Transverse colon (tissue), 4 donors: ENCODE measurements around the gene PPP1R3A. TPM values are rescaled to one million over a fixed set of nuclear protein-coding genes. Genes with fewer than 3 reads are reported as not detected.

ENCODE experiments used
- DNase-seq: peaks from one replicate; pipeline ENCODE4 v3.0.0-alpha.2; 2019
- H3K27ac ChIP-seq, 4 donors: fragments of 200-600 bp; sonication (generic); 2 replicates each; pipeline ENCODE4 v1.5.1; 2016 to 2018; ENCODE audit warnings: inconsistent platforms in 4 of 4
- H3K27me3 ChIP-seq: fragments of 200-600 bp; sonication (generic); 2 replicates; pipeline ENCODE4 v1.5.1; 2017; ENCODE audit warnings: inconsistent platforms
- H3K36me3 ChIP-seq, 4 donors: fragments of 200-600 bp; sonication (generic); 2 replicates each; pipeline ENCODE4 v1.5.1; 2017 to 2019; ENCODE audit warnings: inconsistent platforms in 4 of 4
- H3K4me1 ChIP-seq, 4 donors: fragments of 200-600 bp; sonication (generic); 2 replicates each; pipeline ENCODE4 v1.5.1; 2017 to 2020; ENCODE audit warnings: inconsistent platforms in 4 of 4
- H3K4me3 ChIP-seq, 4 donors: fragments of 200-600 bp; sonication (generic); 1 replicate in 1 of 4; 2 replicates in 3 of 4; pipeline versions ENCODE4 v1.5.1 to v1.6.1; 2017 to 2019; ENCODE audit warnings: inconsistent platforms in 4 of 4
- H3K9me3 ChIP-seq, 2 donors: fragments of 200-600 bp; sonication (generic); 2 replicates each; pipeline ENCODE4 v1.5.1; 2017 to 2019; ENCODE audit warnings: inconsistent platforms in 2 of 2
- EP300 ChIP-seq: sonication (generic); formaldehyde crosslinking; IDR thresholded peaks from one replicate; pipeline ENCODE4 v1.6.1; 2017; ENCODE audit warnings: antibody characterized with exemption, low read depth
- POLR2A ChIP-seq: fragments of 450-650 bp; IDR thresholded peaks from one replicate; pipeline ENCODE4 v1.6.1; 2016; ENCODE audit warnings: antibody characterized with exemption, mild to moderate bottlenecking, moderate library complexity
- POLR2AphosphoS5 ChIP-seq, 3 donors: sonication (generic); formaldehyde crosslinking; IDR thresholded peaks; one replicate each; pipeline ENCODE4 v1.6.1; 2016; ENCODE audit warnings: antibody characterized with exemption in 3 of 3
- WGBS, 2 donors: methylation state at CpG; one replicate each; pipeline ENCODE4 v1.1.5; 2018; ENCODE audit warnings: low coverage in 1 of 2; 5-methylcytosine and 5-hydroxymethylcytosine counted together
- in situ Hi-C, 4 donors: fragments of 200-750 bp; cut with MboI; loops; one replicate each; pipeline versions ENCODE4 v1.15.0 to v1.15.1; 2017; ENCODE audit warnings: low sequenced_read_pairs in 3 of 4, low pct_ligation_motif_present in 1 of 4, low pct_unique_long_range_greater_than_20kb in 1 of 4
- intact Hi-C: fragments of 100-400 bp; cut with DNase I; formaldehyde crosslinking; loops from one replicate; pipeline ENCODE4 v1.15.1; 2023; ENCODE audit warnings: low total_unique reads
- total RNA-seq, 4 donors: library from RNA; depleted of rRNA; stranded (reverse); fragments of >200 nt; gene quantifications; one replicate each; pipeline ENCODE4 v1.1.0, GENCODE V29; 2016
- TF ChIP-seq, protein P1 (sequence below), 5 experiments: fragments of 200-600 bp in 3 of 5; fragments of 450-650 bp in 2 of 5; sonication (generic) in 3 of 5; IDR thresholded peaks; 1 replicate in 2 of 5; 2 replicates in 3 of 5; pipeline ENCODE4 v1.5.1; 2016 to 2017; ENCODE audit warnings: antibody characterized with exemption in 5 of 5, inconsistent platforms in 3 of 5, mild to moderate bottlenecking in 2 of 5, moderate library complexity in 1 of 5

The PPP1R3A gene
- total RNA-seq, 4 donors from 2014 or later = not detected

DNA sequence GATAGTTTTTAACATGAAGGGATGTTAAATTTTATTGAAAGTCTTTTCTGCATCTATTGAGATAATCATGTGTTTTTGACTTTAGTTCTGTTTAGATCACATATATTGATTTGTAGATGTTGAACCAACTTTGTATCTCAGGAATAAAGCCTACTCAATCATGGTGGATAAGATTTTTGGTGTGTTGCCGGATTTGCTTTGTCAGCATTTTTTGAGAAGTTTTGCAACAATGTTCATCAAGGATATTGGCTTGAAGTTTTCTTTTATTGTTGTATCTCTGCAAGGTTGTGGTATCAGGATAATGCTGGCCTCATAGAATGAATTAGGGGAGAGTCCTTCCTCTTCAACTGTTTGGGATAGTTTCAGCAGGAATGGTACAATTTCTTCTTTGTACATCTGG lies 9.3 kb upstream of the PPP1R3A start:
- H3K9me3 ChIP-seq = no peaks in the 10 kb centered on the region
- no peaks in the 10 kb centered on the region for H3K36me3 ChIP-seq
- TF ChIP-seq EP300 (no peak), POLR2AphosphoS5 (IDR thresholded peaks at IDR 0.05) (no peak), POLR2A (no peak)
- TF ChIP-seq, protein P1, sequence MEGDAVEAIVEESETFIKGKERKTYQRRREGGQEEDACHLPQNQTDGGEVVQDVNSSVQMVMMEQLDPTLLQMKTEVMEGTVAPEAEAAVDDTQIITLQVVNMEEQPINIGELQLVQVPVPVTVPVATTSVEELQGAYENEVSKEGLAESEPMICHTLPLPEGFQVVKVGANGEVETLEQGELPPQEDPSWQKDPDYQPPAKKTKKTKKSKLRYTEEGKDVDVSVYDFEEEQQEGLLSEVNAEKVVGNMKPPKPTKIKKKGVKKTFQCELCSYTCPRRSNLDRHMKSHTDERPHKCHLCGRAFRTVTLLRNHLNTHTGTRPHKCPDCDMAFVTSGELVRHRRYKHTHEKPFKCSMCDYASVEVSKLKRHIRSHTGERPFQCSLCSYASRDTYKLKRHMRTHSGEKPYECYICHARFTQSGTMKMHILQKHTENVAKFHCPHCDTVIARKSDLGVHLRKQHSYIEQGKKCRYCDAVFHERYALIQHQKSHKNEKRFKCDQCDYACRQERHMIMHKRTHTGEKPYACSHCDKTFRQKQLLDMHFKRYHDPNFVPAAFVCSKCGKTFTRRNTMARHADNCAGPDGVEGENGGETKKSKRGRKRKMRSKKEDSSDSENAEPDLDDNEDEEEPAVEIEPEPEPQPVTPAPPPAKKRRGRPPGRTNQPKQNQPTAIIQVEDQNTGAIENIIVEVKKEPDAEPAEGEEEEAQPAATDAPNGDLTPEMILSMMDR (IDR thresholded peaks at IDR 0.05) = no peak
- H3K4me3 ChIP-seq = no peak overlapping the region
- H3K27me3 ChIP-seq = no peaks in the 10 kb centered on the region
- WGBS, 2 donors = 55 to 92% methylated on average over 1 of the region's 1 CpG
- no peaks in the 10 kb centered on the region for H3K4me1 ChIP-seq
- no peak overlapping the region for H3K27ac ChIP-seq
- in situ Hi-C loops (no loop called here), intact Hi-C loops (no loop called here)
- no peak for DNase-seq

DNA sequence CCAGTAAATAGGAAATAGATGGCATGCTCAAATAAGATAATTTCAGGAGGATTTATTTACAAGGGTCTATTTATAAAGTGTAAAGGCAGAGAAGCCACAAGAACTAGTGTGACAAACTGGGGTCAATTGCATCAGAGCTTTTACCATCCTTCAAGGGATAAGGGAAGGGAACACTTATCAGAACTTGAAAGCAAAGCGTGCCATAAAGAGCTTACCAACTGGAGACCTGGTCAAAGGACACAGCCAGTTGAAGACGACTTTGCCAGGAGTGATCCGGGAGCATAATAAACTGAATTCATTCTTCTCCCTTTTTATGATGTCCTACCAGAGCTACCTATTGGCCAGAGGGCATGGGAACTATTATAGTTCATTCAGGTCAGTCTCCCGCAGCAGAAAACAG lies 3.2 kb upstream of the PPP1R3A start:
- DNase-seq = no peak
- Histone ChIP-seq H3K27ac (no peak overlapping the region), H3K27me3 (no peaks in the 10 kb centered on the region), H3K4me1 (no peaks in the 10 kb centered on the region), H3K9me3 (no peaks in the 10 kb centered on the region), H3K36me3 (no peaks in the 10 kb centered on the region), H3K4me3 (no peak overlapping the region)
- in situ Hi-C loops (no loop called here), intact Hi-C loops (no loop called here)
- 20 to 43% methylated on average over 2 to 4 of the region's 4 CpGs for WGBS, 2 donors
- TF ChIP-seq POLR2AphosphoS5 (IDR thresholded peaks at IDR 0.05) (no peak), EP300 (no peak), POLR2A (no peak)
- TF ChIP-seq, protein P1 (IDR thresholded peaks at IDR 0.05) = no peak

DNA sequence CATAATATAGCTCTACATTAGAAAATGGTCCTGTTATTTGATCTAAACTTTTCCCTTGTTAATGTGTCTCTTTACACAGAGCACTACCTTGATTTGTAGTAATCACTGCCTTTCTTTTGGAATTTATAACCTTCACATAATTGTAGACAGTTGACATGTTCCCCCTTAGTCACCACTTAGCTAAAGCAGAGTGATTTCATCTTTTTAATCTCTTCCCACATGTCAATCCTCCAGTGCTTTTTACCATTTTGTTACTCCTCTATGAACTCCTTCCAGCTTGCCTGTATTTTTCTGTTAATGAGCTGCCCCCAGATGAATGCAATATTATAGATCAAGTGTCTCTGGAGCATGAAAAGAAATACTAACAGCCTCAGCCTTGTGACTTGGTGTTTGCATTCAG lies 2.6 kb upstream of the PPP1R3A start:
- in situ Hi-C loops = no loop called here
- no peak overlapping the region for H3K4me3 ChIP-seq
- no peaks in the 10 kb centered on the region for H3K27me3 ChIP-seq
- no peak for DNase-seq
- H3K27ac ChIP-seq = no peak overlapping the region
- no peaks in the 10 kb centered on the region for H3K4me1 ChIP-seq
- TF ChIP-seq POLR2A (no peak), EP300 (no peak)
- TF ChIP-seq, protein P1 (IDR thresholded peaks at IDR 0.05) = no peak
- intact Hi-C loops = no loop called here
- H3K36me3 ChIP-seq = no peaks in the 10 kb centered on the region
- no peaks in the 10 kb centered on the region for H3K9me3 ChIP-seq

DNA sequence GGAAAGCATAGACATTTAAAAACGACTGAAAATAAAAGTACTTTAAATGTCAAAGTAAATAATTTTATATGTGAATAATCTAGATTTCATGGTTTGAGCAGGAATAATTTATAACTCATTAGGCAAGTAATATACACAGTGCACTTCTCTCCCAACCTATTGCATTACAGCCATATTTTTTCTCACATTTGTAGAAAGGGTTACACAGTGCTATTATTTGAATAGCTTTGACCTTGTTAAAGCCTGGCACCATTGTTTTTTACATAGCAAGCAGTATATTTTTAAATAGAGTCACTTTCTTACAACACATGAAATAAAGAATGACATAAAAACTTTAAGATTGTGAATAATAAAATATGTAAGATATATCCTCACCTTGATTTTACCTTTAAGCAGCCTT lies 969 bp downstream of the PPP1R3A start:
- DNase-seq = no peak
- Histone ChIP-seq H3K36me3 (no peaks in the 10 kb centered on the region), H3K4me3 (no peak overlapping the region), H3K27me3 (no peaks in the 10 kb centered on the region), H3K27ac (no peak overlapping the region), H3K9me3 (no peaks in the 10 kb centered on the region), H3K4me1 (no peaks in the 10 kb centered on the region)
- 25 to 29% methylated on average over 1 of the region's 1 CpG for WGBS, 2 donors
- intact Hi-C loops (no loop called here), in situ Hi-C loops (no loop called here)
- TF ChIP-seq, protein P1 (IDR thresholded peaks at IDR 0.05) = no peak
- TF ChIP-seq EP300 (no peak), POLR2AphosphoS5 (IDR thresholded peaks at IDR 0.05) (no peak), POLR2A (no peak)
